ENCODE results near the gene ZNF385B.

DNA sequence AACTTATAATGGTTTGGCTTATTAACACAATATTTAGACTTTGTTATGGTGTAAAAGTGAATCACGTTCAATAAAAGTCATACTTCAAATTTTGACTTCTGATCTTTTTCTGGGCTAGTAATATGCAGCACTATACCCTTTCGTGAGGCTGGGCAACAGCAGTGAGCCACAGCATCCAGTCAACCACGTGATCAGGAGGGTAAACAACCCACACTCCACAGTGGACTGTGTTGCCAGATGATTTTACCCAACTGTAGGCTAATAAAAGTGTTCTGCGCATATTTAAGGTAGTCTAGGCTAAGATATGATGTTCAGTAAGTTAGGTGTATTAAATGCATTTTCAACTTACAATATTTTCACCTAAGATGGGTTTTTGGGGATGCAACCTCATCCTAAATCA lies 148.6 kb downstream of the ZNF385B start:
- no peak for TF ChIP-seq POLR2A (IDR thresholded peaks at IDR 0.05)
- TF ChIP-seq, protein P1, sequence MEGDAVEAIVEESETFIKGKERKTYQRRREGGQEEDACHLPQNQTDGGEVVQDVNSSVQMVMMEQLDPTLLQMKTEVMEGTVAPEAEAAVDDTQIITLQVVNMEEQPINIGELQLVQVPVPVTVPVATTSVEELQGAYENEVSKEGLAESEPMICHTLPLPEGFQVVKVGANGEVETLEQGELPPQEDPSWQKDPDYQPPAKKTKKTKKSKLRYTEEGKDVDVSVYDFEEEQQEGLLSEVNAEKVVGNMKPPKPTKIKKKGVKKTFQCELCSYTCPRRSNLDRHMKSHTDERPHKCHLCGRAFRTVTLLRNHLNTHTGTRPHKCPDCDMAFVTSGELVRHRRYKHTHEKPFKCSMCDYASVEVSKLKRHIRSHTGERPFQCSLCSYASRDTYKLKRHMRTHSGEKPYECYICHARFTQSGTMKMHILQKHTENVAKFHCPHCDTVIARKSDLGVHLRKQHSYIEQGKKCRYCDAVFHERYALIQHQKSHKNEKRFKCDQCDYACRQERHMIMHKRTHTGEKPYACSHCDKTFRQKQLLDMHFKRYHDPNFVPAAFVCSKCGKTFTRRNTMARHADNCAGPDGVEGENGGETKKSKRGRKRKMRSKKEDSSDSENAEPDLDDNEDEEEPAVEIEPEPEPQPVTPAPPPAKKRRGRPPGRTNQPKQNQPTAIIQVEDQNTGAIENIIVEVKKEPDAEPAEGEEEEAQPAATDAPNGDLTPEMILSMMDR (IDR thresholded peaks at IDR 0.05), result no peak
- no peak for TF ChIP-seq EP300 (IDR thresholded peaks at IDR 0.05)

Measured in ovary (tissue), 3 donors.